ENCODE results near the gene FDX1. TPM values are rescaled to one million over a fixed set of nuclear protein-coding genes. Genes with fewer than 3 reads are reported as not detected.

FDX1 gene
- total RNA-seq, 2 experiments from 2014 or later: 10.2 to 10.6 TPM

DNA sequence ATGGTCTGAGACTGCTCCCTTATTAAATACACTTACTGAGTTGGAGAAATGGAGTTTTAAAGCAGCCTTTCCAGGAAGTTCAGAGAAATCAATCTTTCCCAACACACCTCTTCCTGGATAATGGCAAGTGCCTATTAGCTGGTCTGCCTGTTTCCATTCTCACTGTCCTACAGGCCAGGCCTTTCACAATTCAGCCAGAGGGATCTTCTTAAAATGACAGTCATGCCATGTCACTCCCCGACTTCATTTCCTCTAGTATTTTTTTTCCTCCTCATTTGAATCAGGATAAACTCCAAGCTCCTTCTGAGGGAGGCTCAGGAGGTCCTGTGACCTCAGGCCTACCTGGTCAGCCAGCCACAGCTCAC, 62.6 kb downstream of the FDX1 start:
- H3K4me3 ChIP-seq (ENCODE audit: low read length): no peak overlapping the region
- no peak overlapping the region for H3K27ac ChIP-seq (ENCODE audit: low read depth in 1 of 2, low read length in 2 of 2)
- H3K27me3 ChIP-seq (ENCODE audit: control insufficient read depth in 1 of 2, insufficient read depth in 2 of 2, low read length in 2 of 2): no peaks in the 10 kb centered on the region
- Mint-ChIP-seq H3K27ac (no peak overlapping the region), H3K9me3 (no peaks in the 10 kb centered on the region), H3K27me3 (peaks cover 4% of the 10 kb centered on the region), H3K4me1 (ENCODE audit: low read depth) (no peaks in the 10 kb centered on the region), H3K36me3 (ENCODE audit: low read depth) (no peaks in the 10 kb centered on the region), H3K4me3 (no peak overlapping the region)
- CTCF ChIA-PET: no interaction called here
- H3K36me3 ChIP-seq (ENCODE audit: insufficient read depth, low read length): no peaks in the 10 kb centered on the region
- TF ChIP-seq CTCF (IDR thresholded peaks at IDR 0.05): no peak
- ATAC-seq (ENCODE audit: poor library complexity) (no peak), DNase-seq (no peak)
- no peaks in the 10 kb centered on the region for H3K9me3 ChIP-seq (ENCODE audit: control insufficient read depth in 1 of 2, insufficient read depth in 1 of 2, low read length in 2 of 2)
- no peaks in the 10 kb centered on the region for H3K4me1 ChIP-seq (ENCODE audit: insufficient read depth, low read length)
- POLR2A ChIA-PET: no interaction called here
- intact Hi-C loops (cut with DNase I, micrococcal nuclease): no loop called here

DNA sequence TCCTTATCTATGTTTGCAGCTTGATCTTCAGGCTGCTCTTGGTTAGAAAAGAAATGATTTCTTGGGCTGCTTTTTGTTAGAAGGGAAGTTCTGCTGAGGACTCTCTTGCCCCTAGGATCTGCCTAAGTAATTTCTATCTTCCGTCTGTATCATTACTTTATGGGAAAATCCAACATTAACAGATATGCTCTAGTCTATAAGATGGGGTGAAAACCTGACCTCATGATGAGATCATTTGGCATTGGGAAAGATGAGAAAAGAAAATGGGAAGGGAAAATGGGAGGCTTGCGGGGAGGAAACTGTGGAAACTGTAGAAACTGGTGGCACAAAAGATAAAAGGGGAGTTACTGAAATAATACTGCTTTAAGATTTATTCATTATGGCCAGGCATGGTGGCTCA, 63.6 kb downstream of the FDX1 start:
- H3K9me3 ChIP-seq (ENCODE audit: control insufficient read depth in 1 of 2, insufficient read depth in 1 of 2, low read length in 2 of 2): no peaks in the 10 kb centered on the region
- intact Hi-C loops (cut with DNase I, micrococcal nuclease): no loop called here
- H3K27me3 Mint-ChIP-seq: peaks cover 4% of the 10 kb centered on the region
- no peak overlapping the region for H3K27ac ChIP-seq (ENCODE audit: low read depth in 1 of 2, low read length in 2 of 2)
- no peak for TF ChIP-seq CTCF (IDR thresholded peaks at IDR 0.05)
- no peak for DNase-seq
- ChIA-PET CTCF (no interaction called here), POLR2A (no interaction called here)
- H3K4me1 ChIP-seq (ENCODE audit: insufficient read depth, low read length): no peaks in the 10 kb centered on the region
- no peaks in the 10 kb centered on the region for H3K36me3 ChIP-seq (ENCODE audit: insufficient read depth, low read length)
- ATAC-seq (ENCODE audit: poor library complexity): no peak
- no peaks in the 10 kb centered on the region for H3K4me1 Mint-ChIP-seq (ENCODE audit: low read depth)
- no peaks in the 10 kb centered on the region for H3K27me3 ChIP-seq (ENCODE audit: control insufficient read depth in 1 of 2, insufficient read depth in 2 of 2, low read length in 2 of 2)
- no peak overlapping the region for H3K4me3 Mint-ChIP-seq
- H3K9me3 Mint-ChIP-seq: no peaks in the 10 kb centered on the region
- H3K36me3 Mint-ChIP-seq (ENCODE audit: low read depth): no peaks in the 10 kb centered on the region
- no peak overlapping the region for H3K27ac Mint-ChIP-seq
- H3K4me3 ChIP-seq (ENCODE audit: low read length): no peak overlapping the region

DNA sequence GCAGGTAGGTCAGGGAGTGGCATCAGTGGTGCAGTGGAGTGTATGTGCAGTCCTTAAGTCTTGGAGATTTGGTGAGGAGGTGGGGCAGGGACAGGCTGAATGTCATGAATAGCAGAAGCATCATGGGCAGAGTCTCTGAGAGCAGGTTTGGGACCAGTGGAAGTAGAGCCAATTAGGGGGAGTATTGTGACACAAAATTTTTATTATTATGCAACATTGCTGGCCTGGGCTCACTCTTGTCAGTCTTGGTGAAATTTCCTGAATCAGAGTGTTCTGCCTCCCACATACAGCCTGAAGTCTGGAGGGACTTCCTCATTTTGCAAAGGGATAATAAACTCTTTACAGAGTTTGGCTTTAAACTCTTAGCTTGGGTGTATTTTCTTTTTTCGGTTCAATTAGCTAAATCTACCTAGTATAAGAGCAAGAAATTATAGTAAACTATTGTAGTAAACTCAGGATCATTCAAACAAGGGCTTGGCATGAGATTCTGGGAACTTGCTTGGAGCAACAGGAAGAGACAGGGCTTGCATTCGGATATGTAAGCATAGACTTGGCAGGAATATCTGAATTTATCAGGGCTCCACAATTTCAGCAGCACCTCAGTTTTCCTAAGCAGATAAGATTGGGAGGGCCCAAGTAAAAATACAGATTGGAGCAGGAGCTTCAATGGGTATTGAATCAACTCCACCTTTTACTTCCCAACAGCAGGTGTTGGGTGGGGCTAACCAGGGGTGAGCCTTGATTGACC, 67.7 kb downstream of the FDX1 start:
- no peak overlapping the region for H3K27ac Mint-ChIP-seq
- H3K27me3 Mint-ChIP-seq: peaks cover 4% of the 10 kb centered on the region
- ChIA-PET CTCF (no interaction called here), POLR2A (no interaction called here)
- H3K9me3 Mint-ChIP-seq: peaks cover 2% of the 10 kb centered on the region
- no peaks in the 10 kb centered on the region for H3K4me1 ChIP-seq (ENCODE audit: insufficient read depth, low read length)
- no peaks in the 10 kb centered on the region for H3K9me3 ChIP-seq (ENCODE audit: control insufficient read depth in 1 of 2, insufficient read depth in 1 of 2, low read length in 2 of 2)
- H3K4me3 ChIP-seq (ENCODE audit: low read length): no peak overlapping the region
- ATAC-seq (ENCODE audit: poor library complexity): no peak
- no peaks in the 10 kb centered on the region for H3K36me3 Mint-ChIP-seq (ENCODE audit: low read depth)
- H3K36me3 ChIP-seq (ENCODE audit: insufficient read depth, low read length): no peaks in the 10 kb centered on the region
- H3K4me3 Mint-ChIP-seq: no peak overlapping the region
- DNase-seq: peak in 2 of 14 experiments; percentile 50 to 60
- no peak for TF ChIP-seq CTCF (IDR thresholded peaks at IDR 0.05)
- intact Hi-C loops (cut with DNase I, micrococcal nuclease): no loop called here
- no peaks in the 10 kb centered on the region for H3K4me1 Mint-ChIP-seq (ENCODE audit: low read depth)
- H3K27ac ChIP-seq (ENCODE audit: low read depth in 1 of 2, low read length in 2 of 2): no peak overlapping the region
- H3K27me3 ChIP-seq (ENCODE audit: control insufficient read depth in 1 of 2, insufficient read depth in 2 of 2, low read length in 2 of 2): no peaks in the 10 kb centered on the region

Measured in CD4-positive, alpha-beta T cell (primary cell).